HG02870 (cell line): ENCODE data around the gene LILRB3.
"Not testable (repeated sequence)": the region's sequence is repeated elsewhere in the genome, so short reads cannot be mapped to it uniquely, and the experiment has no call there.

Experiments
- ATAC-seq: cut with Tn5 transposase; IDR thresholded peaks from one replicate; pipeline ENCODE4 v1.9.1; 2021; ENCODE audit warnings: mild to moderate bottlenecking, moderate library complexity; ENCODE audit not compliant: unreplicated experiment

LILRB3 gene

DNA sequence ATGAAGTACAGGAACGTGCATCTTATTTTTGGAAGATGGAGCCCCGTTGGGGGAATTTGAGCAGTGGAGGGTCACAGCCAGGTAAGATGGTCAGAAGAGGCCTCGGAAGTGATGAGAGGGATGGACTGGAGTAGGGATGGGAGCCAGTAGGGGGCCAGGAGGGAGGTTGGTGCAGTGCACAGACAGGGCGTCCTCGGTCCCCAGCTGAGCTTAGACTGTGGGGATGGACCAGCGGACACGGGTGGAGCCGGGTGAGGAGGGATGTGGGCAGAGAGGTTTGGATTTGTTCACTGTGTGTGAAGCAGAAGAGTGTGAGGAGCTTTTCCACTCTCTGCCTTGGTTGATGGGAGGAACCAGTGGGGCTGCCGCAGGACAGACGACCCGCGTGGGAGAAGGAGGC lies 11.6 kb downstream of the LILRB3 start:
- ATAC-seq = no peak

- ATAC-seq = no peak
These were observed 12.9 kb downstream of the LILRB3 start for GRCh38 chr19:54209811-54210494.

GRCh38 chr19:54209058-54209810 lies 13.6 kb downstream of the LILRB3 start:
- no peak for ATAC-seq

- ATAC-seq = no peak
These were observed 14.1 kb downstream of the LILRB3 start for GRCh38 chr19:54208784-54209057.

GRCh38 chr19:54207983-54208783 lies 14.6 kb downstream of the LILRB3 start:
- ATAC-seq = peak; percentile 46

DNA sequence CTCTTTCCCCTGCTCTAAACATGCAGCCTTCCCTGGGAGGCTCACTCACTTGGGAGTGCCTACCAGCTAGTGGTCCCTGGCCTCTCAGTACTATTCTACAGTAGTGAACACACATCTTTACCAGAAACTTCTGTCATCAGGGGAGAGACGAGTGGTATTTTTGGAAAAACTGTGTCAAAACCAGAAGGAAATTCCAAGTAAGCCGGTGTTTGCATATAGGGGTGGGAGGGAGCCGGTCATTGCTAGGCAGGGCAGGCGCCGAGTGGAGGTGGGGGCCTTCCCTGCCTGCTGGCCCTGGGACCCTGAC lies 15.2 kb downstream of the LILRB3 start:
- no peak for ATAC-seq

DNA sequence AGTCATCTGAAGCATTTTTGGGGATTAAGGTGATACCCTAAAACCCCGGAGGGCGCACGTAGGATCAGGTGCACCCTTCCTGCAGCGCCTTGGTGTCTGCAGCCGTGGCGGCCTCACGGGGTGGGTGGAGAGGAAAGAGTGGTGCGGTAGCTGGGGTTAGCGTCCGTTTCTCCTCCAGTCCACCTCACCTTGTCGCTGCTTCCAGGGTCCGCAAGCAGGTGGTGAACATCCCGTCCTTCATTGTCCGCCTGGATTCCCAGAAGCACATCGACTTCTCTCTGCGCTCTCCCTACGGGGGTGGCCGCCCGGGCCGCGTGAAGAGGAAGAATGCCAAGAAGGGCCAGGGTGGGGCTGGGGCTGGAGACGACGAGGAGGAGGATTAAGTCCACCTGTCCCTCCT lies 15.6 kb downstream of the LILRB3 start:
- not testable (repeated sequence) for ATAC-seq

- no peak for ATAC-seq
These were observed 16.0 kb downstream of the LILRB3 start for GRCh38 chr19:54206831-54207177.

- ATAC-seq = no peak
These were observed 16.6 kb downstream of the LILRB3 start for GRCh38 chr19:54206030-54206830.

DNA sequence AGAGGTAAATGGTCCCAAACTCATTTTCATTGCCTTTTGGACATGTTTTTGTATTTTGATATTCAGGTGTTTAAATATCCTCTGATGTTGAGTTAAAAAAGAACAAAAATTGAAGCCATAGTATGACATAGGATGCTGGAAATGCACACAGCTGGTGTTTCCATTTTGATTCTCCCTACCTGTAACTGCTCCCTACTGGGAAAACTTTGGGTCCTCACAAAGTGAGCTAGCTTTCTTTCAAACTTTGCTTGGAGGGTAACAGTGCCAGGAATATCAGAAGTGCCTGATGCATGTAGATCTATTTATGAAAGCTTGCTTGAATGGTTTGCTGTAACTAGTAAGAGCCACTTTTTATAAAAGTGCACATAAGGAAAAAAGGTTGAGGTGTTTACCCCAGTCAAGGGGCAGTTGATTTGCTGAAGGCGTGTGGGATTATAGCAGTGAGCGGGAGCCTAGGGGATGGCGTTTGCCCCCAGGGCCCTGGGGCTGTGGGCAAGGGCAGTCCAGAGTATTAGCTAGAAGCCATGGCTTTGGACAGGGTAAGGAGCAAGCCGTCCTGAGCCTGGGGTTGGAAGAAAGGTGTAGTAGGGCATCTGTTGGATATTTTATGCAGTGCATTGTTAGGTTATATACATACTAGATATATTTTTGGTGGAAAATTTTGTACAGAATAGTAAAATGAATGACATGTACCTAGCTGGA lies 17.9 kb downstream of the LILRB3 start:
- no peak for ATAC-seq

DNA sequence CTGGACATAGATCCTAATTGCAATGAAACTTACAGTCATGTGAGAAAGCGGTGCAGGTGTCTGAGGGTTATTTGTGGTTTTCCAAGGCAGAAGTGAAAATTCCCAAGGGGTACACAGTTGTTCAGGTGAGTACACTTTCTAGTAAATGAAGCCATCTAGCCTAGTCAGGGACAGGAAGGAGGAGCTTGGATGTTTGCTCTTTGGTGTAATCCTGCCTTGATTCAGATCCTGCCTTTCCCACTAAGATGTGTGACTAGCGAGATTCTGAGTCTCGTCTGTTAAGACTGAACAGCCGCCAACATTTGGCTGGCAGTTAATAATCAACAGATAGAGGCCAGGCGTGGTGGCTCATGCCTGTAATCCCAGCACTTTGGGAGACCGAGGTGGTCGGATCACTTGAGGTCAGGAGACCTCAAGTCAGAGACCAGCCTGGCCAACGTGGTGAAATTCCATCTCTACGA lies 19.6 kb downstream of the LILRB3 start:
- no peak for ATAC-seq

- no peak for ATAC-seq
These were observed 20.8 kb downstream of the LILRB3 start for GRCh38 chr19:54201980-54202379.

- ATAC-seq = no peak
These were observed 21.6 kb downstream of the LILRB3 start for GRCh38 chr19:54201172-54201701.

GRCh38 chr19:54199401-54199800 lies 23.4 kb downstream of the LILRB3 start:
- no peak for ATAC-seq

- ATAC-seq = no peak
These were observed 25.7 kb downstream of the LILRB3 start for GRCh38 chr19:54197121-54197520.

DNA sequence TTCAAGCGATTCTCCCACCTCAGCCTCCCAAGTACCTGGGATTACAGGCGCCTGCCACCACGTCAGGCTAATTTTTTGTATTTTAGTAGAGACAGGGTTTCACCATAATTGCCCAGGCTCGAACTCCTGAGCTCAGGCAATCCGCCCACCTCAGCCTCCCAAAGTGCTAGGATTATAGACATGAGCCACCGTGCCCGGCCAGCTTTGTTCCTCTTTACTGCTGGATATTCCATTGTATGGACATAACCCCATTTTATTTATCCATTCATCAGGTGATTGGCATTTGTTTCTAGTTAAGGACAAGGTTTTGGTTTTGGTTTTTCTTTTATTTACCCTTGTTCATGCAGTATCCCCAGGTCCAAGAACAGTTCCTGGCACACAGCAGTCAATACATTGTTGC lies 26.3 kb downstream of the LILRB3 start:
- ATAC-seq = no peak

- ATAC-seq = not testable (repeated sequence)
These were observed 28.3 kb downstream of the LILRB3 start for GRCh38 chr19:54194463-54194862.

DNA sequence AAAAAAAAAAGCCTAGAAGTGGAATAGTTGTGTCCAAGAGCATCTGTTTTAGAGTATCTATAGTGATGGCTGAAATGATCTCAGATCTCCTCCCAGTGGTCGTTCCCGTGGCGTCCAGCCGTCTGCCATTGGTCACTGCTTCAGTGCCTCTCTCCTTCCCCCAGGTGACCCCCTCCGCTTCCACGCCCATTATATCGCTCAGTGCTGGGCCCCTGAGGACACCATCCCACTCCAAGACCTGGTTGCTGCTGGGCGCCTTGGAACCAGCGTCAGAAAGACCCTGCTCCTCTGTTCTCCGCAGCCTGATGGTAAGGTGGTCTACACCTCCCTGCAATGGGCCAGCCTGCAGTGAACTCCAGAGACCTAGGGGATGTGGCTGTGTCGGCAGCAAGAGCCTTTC lies 29.8 kb downstream of the LILRB3 start:
- ATAC-seq = no peak

DNA sequence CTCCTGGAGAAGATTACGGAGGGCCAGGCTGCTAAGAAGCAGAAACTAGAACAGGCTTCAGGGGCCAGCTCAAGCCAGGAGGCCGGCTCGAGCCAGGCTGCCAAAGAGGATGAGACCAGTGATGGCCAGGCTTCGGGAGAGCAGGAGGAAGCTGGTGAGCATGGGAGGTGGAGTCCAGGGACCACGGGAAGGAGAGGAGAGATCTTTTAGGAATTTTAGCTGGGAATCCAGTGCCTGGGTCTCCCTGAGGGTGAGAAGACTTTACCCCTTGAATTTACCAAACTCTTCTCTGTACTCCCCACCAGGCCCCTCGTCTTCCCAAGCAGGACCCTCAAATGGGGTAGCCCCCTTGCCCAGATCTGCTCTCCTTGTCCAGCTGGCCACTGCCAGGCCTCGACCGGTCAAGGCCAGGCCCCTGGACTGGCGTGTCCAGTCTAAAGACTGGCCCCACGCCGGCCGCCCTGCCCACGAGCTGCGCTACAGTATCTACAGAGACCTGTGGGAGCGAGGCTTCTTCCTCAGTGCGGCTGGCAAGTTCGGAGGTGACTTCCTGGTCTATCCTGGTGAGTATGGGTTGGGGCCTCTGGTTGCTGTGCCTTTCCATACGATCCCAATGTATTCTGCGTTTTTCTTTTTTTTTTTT lies 30.9 kb downstream of the LILRB3 start:
- ATAC-seq = no peak
